ENCODE measurements around the gene EVA1C. TPM values are rescaled to one million over a fixed set of nuclear protein-coding genes. Genes with fewer than 3 reads are reported as not detected.

Gene EVA1C
- total RNA-seq, 1 experiment from 2014 or later, result 0.98 TPM

DNA sequence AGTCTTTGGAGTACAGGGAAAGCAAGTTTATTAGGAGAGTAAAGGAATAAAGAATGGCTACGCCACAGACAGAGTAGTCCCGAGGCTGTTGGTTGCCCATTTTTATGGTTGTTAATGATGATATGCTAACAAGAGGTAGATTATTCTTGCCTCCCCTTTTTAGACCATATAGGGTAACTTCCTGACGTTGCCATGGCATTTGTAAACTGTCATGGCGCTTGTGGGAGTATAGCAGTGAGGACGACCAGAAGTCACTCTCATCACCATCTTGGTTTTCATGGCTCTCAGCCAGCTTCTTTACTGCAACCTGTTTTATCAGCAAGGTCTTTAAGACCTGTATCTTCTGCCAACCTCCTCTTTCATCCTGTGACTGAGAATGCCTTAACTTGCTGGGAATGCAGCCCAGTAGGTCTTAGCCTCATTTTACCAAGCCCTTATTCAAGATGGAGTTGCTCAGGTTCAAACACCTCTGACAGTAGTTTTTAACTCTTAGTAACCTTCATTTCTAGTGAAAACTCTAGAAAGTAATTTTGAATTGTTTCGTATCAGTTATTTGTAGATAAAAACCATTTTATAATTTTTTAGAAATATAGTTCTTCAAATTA, 146.6 kb downstream of the EVA1C start:
- no peak overlapping the region for H3K23ac ChIP-seq (ENCODE audit: insufficient read length, low read depth, low read length)
- no peaks in the 10 kb centered on the region for H3K79me2 ChIP-seq (ENCODE audit: insufficient read depth, low read length)
- no peak overlapping the region for H3K4me3 Mint-ChIP-seq
- TF ChIP-seq, protein P1, sequence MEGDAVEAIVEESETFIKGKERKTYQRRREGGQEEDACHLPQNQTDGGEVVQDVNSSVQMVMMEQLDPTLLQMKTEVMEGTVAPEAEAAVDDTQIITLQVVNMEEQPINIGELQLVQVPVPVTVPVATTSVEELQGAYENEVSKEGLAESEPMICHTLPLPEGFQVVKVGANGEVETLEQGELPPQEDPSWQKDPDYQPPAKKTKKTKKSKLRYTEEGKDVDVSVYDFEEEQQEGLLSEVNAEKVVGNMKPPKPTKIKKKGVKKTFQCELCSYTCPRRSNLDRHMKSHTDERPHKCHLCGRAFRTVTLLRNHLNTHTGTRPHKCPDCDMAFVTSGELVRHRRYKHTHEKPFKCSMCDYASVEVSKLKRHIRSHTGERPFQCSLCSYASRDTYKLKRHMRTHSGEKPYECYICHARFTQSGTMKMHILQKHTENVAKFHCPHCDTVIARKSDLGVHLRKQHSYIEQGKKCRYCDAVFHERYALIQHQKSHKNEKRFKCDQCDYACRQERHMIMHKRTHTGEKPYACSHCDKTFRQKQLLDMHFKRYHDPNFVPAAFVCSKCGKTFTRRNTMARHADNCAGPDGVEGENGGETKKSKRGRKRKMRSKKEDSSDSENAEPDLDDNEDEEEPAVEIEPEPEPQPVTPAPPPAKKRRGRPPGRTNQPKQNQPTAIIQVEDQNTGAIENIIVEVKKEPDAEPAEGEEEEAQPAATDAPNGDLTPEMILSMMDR (conservative IDR thresholded peaks at IDR 0.05), result no peak
- H3K27ac Mint-ChIP-seq, result no peak overlapping the region
- H3K27me3 Mint-ChIP-seq (ENCODE audit: low read depth), result no peaks in the 10 kb centered on the region
- peaks cover 2% of the 10 kb centered on the region; the same call in 1 of the 2 replicates for H3K4me1 ChIP-seq (ENCODE audit: insufficient read depth, low read length)
- no peak overlapping the region for H2BK20ac ChIP-seq (ENCODE audit: low read depth, low read length, poor library complexity, severe bottlenecking)
- no peak overlapping the region for H4K8ac ChIP-seq (replicated peaks; ENCODE audit: insufficient read length, low read depth, low read length)
- H2BK12ac ChIP-seq (ENCODE audit: insufficient read length, low read depth, low read length), result no peak overlapping the region
- H3K4ac ChIP-seq (ENCODE audit: low read depth, low read length), result no peak overlapping the region
- no CpG with 5 or more reads among the region's 6 CpGs for WGBS (ENCODE audit: extremely low coverage, insufficient read length, low lambda C conversion rate)
- H3K56ac ChIP-seq (ENCODE audit: insufficient read length, low read depth, low read length), result no peak overlapping the region
- no peak overlapping the region for H3K27ac ChIP-seq (ENCODE audit: insufficient read length, low read depth, low read length)
- no peak overlapping the region for H2AK5ac ChIP-seq (ENCODE audit: insufficient read length, low read length)
- H3K9me3 Mint-ChIP-seq, result peaks cover 2 to 4% of the 10 kb centered on the region in 2 experiments; a peak in 2 of 5 replicates
- H3K9me3 ChIP-seq (ENCODE audit: control insufficient read depth, low read depth, low read length), result no peaks in the 10 kb centered on the region
- H4K91ac ChIP-seq (ENCODE audit: insufficient read length, low read depth, low read length), result no peak overlapping the region
- H2AFZ ChIP-seq (ENCODE audit: low read length), result no peak overlapping the region
- H3K36me3 Mint-ChIP-seq (ENCODE audit: insufficient read depth in 1 of 3, low read depth in 3 of 3), result peaks cover 0 to 5% (median 0%) of the 10 kb centered on the region in 3 experiments; a peak in 3 of 7 replicates
- H3K14ac ChIP-seq (ENCODE audit: insufficient read depth, low read length), result no peak overlapping the region
- no peak overlapping the region for H2BK5ac ChIP-seq (ENCODE audit: insufficient read length, low read length)
- H3K79me1 ChIP-seq (ENCODE audit: insufficient read depth, low read depth, low read length, poor library complexity, severe bottlenecking), result no peaks in the 10 kb centered on the region
- no peaks in the 10 kb centered on the region for H3K23me2 ChIP-seq (ENCODE audit: insufficient read length, low read depth, low read length, poor library complexity, severe bottlenecking)
- no peak overlapping the region for H3K4me2 ChIP-seq (ENCODE audit: insufficient read depth, insufficient read length, low read length)
- no peak overlapping the region for H2BK15ac ChIP-seq (ENCODE audit: low read depth, low read length)
- H3K18ac ChIP-seq (ENCODE audit: insufficient read length, low read depth, low read length), result no peak overlapping the region
- no peaks in the 10 kb centered on the region for H4K20me1 ChIP-seq (ENCODE audit: control insufficient read depth, insufficient read depth, insufficient read length)
- no peak overlapping the region for H4K5ac ChIP-seq (ENCODE audit: insufficient read length, low read depth, low read length)
- H3K4me1 Mint-ChIP-seq, result peaks cover 54 to 58% of the 10 kb centered on the region in 2 experiments
- H3K27me3 ChIP-seq (ENCODE audit: insufficient read depth, low read length), result no peaks in the 10 kb centered on the region
- no peak overlapping the region for H3T11ph ChIP-seq (ENCODE audit: low read length)
- H3K9ac ChIP-seq (ENCODE audit: extremely low read depth, insufficient read length, low read length), result no peak overlapping the region
- no peak overlapping the region for H2BK120ac ChIP-seq (ENCODE audit: low read depth, low read length, poor library complexity, severe bottlenecking)
- no peak for DNase-seq
